Fibroblast of villous mesenchyme (primary cell): ENCODE data around the gene FMN1. TPM values are rescaled to one million over a fixed set of nuclear protein-coding genes. Genes with fewer than 3 reads are reported as not detected.

Source experiments
- DNase-seq: peaks from one replicate; pipeline ENCODE4 v3.0.0-alpha.2; 2010; ENCODE audit warnings: low read depth
- H3K4me3 ChIP-seq: 2 replicates; pipeline ENCODE4 v1.5.1; 2011; ENCODE audit warnings: low read depth, mild to moderate bottlenecking, low read length
- small RNA-seq: library from RNA; depleted of rRNA; stranded (forward); fragments of <200 nt; gene quantifications from one replicate; pipeline ENCODE3, GENCODE V24; 2012
- total RNA-seq: library from RNA; depleted of rRNA; stranded (reverse); fragments of >200 nt; gene quantifications from 2 replicates; pipeline ENCODE4 v1.2.3, GENCODE V29; 2012
- TF ChIP-seq, protein P1 (sequence below): IDR thresholded peaks from 2 replicates; pipeline ENCODE4 v1.5.1; 2012; ENCODE audit warnings: low read depth, mild to moderate bottlenecking, low read length; ENCODE audit not compliant: insufficient read depth

The FMN1 gene
- total RNA-seq, 1 donor: 8.6 TPM

DNA sequence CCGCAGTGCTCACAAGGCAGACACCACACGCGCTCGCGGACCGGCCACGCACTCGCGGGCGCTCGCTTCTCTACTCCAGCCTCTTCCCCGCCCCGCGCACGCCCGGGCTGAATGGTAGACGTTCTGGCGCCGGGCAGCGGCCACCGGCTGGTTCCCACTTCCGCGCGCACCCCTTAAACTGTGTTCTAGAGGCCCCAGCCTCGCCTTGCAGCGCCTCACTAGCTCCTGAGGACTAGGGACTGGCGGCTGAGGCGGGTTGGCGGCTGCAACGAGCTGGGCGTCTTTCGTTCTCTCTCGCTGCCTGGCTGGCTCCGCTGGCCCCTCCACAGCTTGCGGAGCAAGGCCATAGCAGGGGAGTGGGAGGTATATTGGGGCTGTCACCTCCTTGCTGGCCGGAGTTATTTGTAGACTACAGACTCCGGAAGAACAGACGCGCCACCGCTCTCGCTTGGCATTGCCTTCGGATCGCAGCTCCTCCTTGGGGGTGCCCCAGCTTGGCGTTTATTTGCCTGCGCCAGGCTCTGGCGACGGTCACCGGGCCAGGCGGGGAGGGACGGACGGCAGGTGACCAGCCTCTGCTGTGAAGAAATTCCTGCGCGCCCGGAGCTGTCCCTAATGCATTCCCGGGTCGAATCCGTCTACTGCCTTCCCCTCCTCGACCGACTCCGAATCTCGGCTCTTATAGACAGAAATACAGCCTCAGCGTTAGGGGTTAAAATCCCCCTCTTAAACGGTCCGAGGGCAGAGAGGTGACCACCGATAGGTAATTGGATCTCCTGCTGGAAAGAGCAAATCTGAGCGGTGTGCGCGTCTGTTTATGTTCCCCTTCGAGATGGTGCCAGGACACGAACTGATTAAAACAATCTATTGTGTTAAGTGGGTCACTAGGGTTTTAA is 475.4 kb downstream of the FMN1 start:
- DNase-seq: peak; percentile 26
- TF ChIP-seq, protein P1, sequence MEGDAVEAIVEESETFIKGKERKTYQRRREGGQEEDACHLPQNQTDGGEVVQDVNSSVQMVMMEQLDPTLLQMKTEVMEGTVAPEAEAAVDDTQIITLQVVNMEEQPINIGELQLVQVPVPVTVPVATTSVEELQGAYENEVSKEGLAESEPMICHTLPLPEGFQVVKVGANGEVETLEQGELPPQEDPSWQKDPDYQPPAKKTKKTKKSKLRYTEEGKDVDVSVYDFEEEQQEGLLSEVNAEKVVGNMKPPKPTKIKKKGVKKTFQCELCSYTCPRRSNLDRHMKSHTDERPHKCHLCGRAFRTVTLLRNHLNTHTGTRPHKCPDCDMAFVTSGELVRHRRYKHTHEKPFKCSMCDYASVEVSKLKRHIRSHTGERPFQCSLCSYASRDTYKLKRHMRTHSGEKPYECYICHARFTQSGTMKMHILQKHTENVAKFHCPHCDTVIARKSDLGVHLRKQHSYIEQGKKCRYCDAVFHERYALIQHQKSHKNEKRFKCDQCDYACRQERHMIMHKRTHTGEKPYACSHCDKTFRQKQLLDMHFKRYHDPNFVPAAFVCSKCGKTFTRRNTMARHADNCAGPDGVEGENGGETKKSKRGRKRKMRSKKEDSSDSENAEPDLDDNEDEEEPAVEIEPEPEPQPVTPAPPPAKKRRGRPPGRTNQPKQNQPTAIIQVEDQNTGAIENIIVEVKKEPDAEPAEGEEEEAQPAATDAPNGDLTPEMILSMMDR: no peak
- peak overlapping the region; percentile 63 for H3K4me3 ChIP-seq

DNA sequence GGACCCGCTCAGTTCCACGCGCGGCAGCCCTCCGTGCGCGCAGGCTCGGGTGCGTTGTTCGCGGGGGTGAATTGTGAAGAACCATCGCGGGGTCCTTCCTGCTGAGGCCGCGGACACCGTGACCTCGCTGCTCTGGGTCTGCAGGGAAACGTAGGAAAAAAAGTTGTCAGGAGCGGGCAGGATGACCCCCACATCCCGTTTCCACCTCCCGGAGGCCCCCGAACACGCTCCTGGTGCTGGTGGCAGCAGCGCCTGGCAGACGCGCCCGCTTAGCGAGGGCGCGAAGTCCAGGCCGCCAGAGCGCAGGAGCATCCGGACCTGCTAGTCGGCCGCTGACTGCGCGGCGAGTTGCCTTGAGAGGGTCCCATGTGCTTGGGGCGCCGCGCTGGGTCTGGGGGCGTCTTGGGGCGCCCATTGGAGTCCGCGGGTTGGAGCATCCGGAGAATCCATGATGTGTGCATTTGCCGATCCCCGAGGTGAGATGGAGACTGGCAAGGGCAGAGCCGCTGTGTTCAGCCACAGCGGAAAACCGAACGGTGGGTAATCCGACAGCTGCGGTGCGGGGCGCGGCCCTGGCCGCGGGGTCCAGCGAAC is 476.2 kb downstream of the FMN1 start:
- peak; percentile 34 for DNase-seq
- TF ChIP-seq, protein P1: no peak

DNA sequence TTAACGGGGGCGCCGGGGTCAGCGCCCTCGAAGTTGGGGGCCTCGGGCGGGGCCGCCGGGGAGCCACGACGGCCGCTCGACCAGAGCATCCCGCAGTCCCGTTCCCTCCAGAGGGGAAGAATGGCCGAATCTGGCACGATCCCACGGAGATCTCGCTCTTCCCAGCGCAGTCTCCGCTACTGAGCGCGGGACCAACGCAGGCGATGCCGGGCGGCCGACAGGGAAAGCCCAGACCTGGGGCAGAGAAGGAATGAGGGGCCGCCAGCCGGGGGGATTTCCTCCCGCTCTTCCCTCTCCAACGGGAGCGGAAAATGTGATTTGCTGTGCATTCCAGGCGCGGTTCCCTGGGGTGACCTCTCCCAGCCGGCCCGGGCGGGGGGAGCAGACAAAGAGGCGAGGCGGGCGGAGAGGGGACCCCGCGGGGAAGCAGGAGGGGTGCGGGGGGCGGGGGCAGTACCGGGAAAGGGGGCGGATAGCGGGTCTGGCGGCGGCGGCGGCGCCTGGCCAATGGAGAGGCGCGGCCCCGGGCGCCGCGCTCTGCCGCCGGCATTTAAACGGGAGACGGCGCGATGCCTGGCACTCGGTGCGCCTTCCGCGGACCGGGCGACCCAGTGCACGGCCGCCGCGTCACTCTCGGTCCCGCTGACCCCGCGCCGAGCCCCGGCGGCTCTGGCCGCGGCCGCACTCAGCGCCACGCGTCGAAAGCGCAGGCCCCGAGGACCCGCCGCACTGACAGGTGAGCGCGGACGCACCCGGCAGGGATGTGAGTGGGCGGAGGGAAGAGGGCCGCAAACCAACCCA is 476.9 kb downstream of the FMN1 start, which contains the start of gene GREM1:
TSS of gene GREM1 (plus strand) at position 579 of the 801 bp plus-strand sequence. CDS start 12,687 bp downstream, outside the sequence.
- peak; percentile 38 for DNase-seq
- TF ChIP-seq, protein P1: no peak
- H3K4me3 ChIP-seq: peak within 1 kb of the TSS; percentile 63

More for the DNA sequence above, 476.2 kb downstream of the FMN1 start:
- H3K4me3 ChIP-seq: peak overlapping the region; percentile 63

DNA sequence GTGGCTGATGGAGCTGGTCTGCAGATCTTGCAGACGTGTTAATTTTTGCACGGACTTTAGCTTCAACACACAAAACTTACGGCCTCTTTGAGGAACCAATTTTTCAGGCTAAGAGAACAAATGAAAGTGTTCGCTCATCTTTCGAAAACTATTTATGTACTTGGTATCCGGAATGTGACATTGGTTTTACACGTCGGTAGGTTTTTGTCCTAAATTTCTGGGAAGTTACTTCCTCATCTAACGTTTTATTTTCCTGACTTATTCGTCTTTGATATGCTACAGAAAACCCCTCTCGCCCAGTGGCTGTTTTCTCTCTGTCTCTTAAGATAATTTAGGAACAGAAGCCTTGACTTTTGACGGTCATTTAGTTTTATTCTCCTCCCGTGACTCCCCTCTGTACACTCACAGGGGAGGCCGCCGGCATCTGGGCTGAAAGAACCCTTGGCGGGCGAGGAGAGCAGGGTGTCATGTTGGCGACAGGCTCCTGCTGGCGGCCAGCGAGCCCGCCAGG is 477.5 kb downstream of the FMN1 start:
- TF ChIP-seq, protein P1: no peak
- peak overlapping the region; percentile 63 for H3K4me3 ChIP-seq
- DNase-seq: peak; percentile 19

DNA sequence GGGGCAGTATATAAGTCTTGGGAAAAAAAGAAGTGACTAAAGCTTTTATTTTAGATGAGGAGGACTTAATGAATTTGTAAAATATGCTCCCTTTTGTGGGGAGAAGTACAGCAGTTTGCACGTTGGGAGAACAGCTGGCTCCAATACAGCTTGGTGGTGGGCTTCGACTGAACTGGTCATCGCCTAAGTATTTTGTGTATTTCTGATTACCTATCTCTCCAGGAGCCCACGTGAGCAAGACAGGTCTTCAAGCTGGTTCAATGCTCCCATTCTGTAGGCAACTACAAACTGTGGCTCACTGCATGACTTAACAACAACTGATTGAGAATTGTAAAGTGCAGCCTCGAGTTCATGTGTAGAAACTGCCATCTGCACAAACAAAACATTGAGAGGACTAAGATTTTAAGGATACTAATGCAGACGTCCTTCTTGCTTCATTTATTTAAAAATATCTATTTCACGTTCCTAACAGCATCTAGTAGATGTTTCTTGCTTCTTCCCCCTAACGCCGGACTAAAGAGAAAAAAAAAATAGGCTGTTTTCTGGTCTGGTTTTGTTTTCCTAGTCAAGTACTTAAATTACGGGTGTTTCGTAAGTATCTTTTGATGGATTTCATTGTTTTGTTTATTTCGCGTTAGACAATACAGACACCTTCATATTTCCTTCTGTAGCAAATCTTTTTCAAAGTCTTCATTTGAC is 478.1 kb downstream of the FMN1 start:
- no peak overlapping the region for H3K4me3 ChIP-seq

More for the DNA sequence above, 478.1 kb downstream of the FMN1 start:
- DNase-seq: peak; percentile 29
- TF ChIP-seq, protein P1: no peak

Small RNA genes within 50 kb of the gene (small RNA-seq; reads per million reads assigned to genes)
- gene RF00591: not detected

Other genes with a start within 250 kb of the FMN1 start
- gene RYR3, start 116.3 kb upstream of the FMN1 start, total RNA-seq: under 0.01 TPM in 1 of 2 replicates, not detected in the other